ENCODE results near the gene RUNX2.

The RUNX2 gene

GRCh38 chr6:45434381-45434700, 106.2 kb downstream of the RUNX2 start:
- no peak for DNase-seq (ENCODE audit: low spot score)

- no peak for DNase-seq (ENCODE audit: low spot score)
Observed at GRCh38 chr6:45436544-45437438, 108.7 kb downstream of the RUNX2 start.

- DNase-seq (ENCODE audit: low spot score) = no peak
Observed at GRCh38 chr6:45437439-45437815, 109.3 kb downstream of the RUNX2 start.

GRCh38 chr6:45438151-45438550, 110.0 kb downstream of the RUNX2 start:
- DNase-seq (ENCODE audit: low spot score) = no peak

- DNase-seq (ENCODE audit: low spot score) = no peak
Observed at GRCh38 chr6:45438849-45439406, 110.8 kb downstream of the RUNX2 start.

DNA sequence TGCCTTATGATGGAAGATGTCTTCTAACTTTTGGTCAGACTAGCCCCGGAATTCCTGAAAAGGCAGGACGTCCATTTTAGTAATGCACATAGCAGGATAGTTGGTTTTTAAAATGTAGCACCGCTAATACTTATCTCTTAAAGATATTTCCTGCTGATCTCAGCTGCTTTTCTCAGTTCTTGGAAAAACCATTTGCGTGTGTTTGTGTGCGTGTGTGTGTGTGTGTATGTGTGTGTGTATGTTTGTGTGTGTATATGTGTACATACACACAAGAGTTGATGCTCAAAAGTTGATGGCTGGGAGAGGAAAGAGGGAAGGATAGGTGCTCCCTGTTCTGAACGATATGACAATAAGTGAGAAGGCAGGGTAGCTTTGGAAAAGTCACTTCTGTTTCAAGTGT, 111.3 kb downstream of the RUNX2 start:
- DNase-seq (ENCODE audit: low spot score) = no peak

DNA sequence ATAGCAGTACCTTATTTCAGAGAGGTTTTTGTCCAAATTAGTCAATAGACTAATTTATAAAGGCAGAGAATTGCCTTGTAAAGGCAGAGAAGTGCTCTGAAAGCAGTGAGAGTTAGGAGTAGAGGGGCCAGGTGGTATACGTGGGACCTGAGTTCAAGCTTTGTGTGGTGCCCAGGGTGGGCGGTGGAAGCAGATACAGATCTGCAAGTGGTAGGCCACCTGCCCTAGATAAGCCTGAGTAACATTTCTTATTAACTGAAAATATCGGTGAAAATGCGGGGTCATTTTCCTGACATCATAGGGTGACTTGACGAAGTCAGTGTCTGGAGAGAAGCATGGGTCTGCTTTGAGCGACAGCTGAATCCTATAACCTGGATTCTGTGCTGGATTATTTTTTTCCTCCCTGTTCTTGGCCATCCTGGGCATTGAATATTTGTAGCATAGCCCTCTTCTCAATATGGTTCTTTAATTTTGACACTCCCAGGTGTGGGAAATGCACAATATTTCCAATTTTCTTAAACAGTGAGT, 111.8 kb downstream of the RUNX2 start:
- DNase-seq (ENCODE audit: low spot score) = no peak

GRCh38 chr6:45441851-45442453, 113.8 kb downstream of the RUNX2 start:
- no peak for DNase-seq (ENCODE audit: low spot score)

DNA sequence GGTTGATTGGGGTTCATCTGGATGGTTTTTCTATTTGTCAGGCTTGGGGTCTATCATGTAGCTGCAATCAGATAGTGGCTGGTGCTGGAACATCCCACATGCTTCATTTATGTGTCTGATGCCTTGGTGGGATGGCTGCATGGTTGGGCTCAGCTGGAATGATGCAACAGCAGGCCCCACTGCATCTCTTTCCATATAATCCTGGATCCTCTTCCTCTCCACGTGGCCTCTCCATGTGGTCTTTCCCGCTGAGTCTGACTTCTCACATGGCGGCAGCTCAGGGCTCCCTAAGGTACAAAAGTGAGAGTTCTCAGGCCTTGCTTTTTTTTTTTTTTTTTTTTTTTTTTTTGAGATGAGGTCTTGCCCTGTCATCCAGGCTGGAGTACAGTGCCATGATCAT, 114.6 kb downstream of the RUNX2 start:
- no peak for DNase-seq (ENCODE audit: low spot score)

GRCh38 chr6:45445364-45445748, 117.2 kb downstream of the RUNX2 start:
- DNase-seq (ENCODE audit: low spot score) = no peak

DNA sequence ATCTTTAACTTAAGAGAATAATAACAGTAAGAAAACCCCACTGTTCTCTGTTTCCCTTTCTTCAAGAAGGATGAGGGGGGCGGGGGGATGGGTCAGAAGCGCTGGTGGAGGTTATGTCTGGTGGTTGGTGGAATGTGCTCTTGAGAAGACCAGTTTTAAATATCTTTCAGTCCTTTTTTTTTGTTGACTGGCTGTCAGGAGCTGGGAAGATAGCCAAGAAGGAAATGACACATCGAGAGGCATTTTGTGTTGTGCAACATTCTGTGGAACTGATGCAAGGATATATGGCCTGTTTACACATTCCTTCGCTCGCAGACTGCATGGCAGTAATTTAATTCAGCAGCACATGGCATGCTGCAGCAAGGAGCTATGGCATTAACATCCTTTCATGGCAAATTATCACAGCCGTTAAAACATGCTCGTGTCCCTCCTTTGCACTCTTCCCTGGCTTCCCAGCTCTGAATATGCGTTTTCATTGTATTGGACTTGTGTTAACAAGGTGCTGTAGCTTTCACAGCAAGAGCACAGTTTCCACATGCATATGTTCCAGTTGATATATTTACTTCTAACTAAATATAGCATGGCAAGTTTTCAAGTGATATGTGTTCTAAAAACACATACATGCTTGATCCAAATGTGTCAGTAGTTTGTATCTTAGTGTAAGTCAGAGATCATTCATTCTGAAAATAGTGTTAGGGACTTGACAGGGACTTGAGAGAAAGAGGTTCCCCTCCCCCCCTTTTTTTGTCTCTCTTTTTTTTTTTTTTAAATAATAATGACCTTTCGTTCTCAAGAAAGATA, 117.8 kb downstream of the RUNX2 start:
- peak; percentile 69 for DNase-seq (ENCODE audit: low spot score)

DNA sequence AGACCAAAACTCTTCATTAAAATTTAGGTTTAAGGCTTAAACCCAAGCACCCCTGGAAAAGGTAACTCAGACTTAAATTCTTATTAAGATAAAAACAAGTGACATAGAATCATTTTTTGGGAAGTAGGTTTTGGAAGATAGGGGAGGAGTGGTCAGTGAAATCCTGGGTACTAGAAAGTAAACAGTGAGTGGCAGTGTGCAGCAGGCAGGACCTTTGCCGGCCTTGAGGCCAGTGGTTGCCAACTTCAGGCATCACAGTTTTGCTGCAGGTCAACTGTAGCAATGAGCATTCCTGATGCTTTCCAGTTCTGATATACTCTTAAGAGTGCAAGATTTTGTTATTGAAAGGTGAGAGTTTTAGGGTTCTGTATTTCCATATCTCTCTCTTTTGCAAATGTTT, 118.9 kb downstream of the RUNX2 start:
- DNase-seq (ENCODE audit: low spot score) = no peak

GRCh38 chr6:45447716-45448115, 119.6 kb downstream of the RUNX2 start:
- DNase-seq (ENCODE audit: low spot score) = no peak

GRCh38 chr6:45448417-45449389, 120.6 kb downstream of the RUNX2 start:
- no peak for DNase-seq (ENCODE audit: low spot score)

GRCh38 chr6:45450132-45450531, 122.0 kb downstream of the RUNX2 start:
- DNase-seq (ENCODE audit: low spot score) = no peak

DNA sequence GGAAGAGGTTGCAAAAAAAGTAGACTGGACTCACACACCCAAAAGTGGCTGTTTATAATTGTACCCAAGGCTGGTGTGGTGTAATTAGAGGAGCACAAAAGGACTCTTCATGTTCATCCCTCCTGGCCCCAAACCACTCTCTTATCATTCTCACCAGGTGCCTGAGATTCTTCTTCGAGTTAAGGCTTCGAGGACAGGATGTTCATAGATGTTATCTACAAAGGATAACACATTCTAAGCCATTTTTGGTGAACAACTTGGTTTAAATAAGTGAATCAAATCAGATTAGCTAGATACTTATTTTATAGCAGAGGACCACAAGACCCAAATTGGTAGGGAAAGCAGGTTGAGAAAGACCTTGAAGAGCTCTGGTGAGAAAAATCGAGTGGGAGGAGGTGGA, 122.7 kb downstream of the RUNX2 start:
- DNase-seq (ENCODE audit: low spot score) = no peak

- no peak for DNase-seq (ENCODE audit: low spot score)
Observed at GRCh38 chr6:45454008-45454911, 126.1 kb downstream of the RUNX2 start.

DNA sequence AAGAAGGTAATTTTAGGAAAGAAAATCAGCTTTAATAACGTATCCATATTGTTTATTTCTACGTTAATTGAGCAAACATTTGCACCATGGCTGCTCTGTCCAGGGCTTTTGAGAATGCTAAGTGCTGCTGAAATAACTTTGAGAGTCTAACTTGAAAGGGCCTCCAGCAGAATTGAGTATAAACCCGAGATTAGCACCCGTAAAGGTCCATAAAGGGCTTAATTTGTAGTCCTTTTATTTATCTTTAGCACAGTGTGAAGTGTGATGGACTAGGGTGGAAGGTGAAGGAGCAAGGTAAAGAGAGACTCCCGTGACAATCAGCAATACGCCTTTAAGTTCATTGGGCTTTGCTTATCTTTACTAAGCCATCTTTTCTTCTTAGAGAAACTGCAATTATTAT, 127.3 kb downstream of the RUNX2 start:
- no peak for DNase-seq (ENCODE audit: low spot score)

DNA sequence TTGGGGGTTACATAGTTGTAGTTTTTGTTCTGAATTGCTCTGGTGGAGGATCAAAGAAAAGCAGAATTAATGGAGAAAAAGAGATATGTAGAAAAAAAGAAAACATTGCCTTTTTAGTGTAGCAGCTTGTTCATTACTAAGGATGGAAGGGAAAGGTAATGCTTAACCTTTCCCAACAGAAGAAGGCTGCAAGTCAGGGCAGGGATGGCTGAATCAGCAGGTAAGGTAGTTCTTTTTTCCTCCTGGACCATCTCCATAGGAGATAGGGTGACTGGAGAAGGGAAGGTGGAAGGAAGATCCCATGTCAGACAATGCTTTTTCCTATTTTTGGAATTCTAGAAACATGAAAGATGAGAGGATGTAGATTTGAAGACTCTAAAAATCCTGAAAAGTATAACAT, 129.0 kb downstream of the RUNX2 start:
- no peak for DNase-seq (ENCODE audit: low spot score)

DNA sequence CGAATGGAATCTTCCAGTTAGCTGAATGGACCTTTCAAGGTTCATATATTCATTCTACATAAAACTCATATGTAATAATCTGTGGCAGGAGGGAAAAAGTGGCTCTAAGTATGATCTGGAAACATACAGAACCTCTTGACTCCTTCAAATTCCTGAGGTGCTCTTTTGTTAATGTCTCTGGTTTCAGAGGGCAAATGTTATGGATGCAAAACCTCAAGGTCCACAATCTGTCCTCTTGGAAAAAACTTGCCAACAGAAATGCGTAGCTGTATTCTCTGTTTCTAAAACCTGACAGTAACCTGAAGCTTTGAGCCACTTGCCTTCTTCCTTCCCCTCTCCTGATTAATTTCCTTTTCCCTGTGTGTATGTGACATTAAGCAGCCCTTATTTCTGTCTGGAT, 130.5 kb downstream of the RUNX2 start:
- no peak for DNase-seq (ENCODE audit: low spot score)

All from left forelimb (tissue), 1 donor.